Vagina (tissue), 2 donors: ENCODE data around the gene TTI1. TPM values are rescaled to one million over a fixed set of nuclear protein-coding genes. Genes with fewer than 3 reads are reported as not detected.
"Not testable (repeated sequence)": the region's sequence is repeated elsewhere in the genome, so short reads cannot be mapped to it uniquely, and the experiment has no call there.

ENCODE experiments used
- DNase-seq, 2 donors: peaks; one replicate each; pipeline ENCODE4 v3.0.0-alpha.2; 2017; ENCODE audit errors: extremely low spot score in 2 of 2
- H3K27ac ChIP-seq: fragments of 200-600 bp; sonication (generic); one replicate; pipeline ENCODE4 v1.5.1; 2019
- H3K27me3 ChIP-seq: fragments of 200-600 bp; sonication (generic); one replicate; pipeline ENCODE4 v1.5.1; 2019
- H3K36me3 ChIP-seq, 2 donors: fragments of 200-600 bp; sonication (generic); one replicate each; pipeline ENCODE4 v1.5.1; 2017 to 2019
- H3K4me1 ChIP-seq: fragments of 200-600 bp; sonication (generic); one replicate; pipeline ENCODE4 v1.5.1; 2019
- H3K4me3 ChIP-seq, 2 donors: fragments of 200-600 bp; sonication (generic); 1 replicate in 1 of 2; 2 replicates in 1 of 2; pipeline ENCODE4 v1.5.1; 2016 to 2019
- H3K9me3 ChIP-seq: fragments of 200-600 bp; sonication (generic); one replicate; pipeline ENCODE4 v1.5.1; 2019
- POLR2A ChIP-seq, 2 donors: fragments of 450-650 bp; IDR thresholded peaks; one replicate each; pipeline ENCODE4 v1.6.1; 2017; ENCODE audit warnings: antibody characterized with exemption in 2 of 2, mild to moderate bottlenecking in 2 of 2, moderate library complexity in 2 of 2
- POLR2AphosphoS5 ChIP-seq, 2 donors: sonication (generic); formaldehyde crosslinking; IDR thresholded peaks; one replicate each; pipeline ENCODE4 v1.9.0; 2017; ENCODE audit warnings: antibody characterized with exemption in 2 of 2, mild to moderate bottlenecking in 2 of 2, low read depth in 1 of 2; ENCODE audit not compliant: insufficient read depth in 1 of 2
- intact Hi-C: fragments of 100-400 bp; cut with DNase I; formaldehyde crosslinking; loops from one replicate; pipeline ENCODE4 v1.15.1; 2023
- total RNA-seq: library from RNA; depleted of rRNA; stranded (reverse); fragments of >200 nt; gene quantifications from one replicate; pipeline ENCODE4 v1.2.3, GENCODE V29; 2016
- TF ChIP-seq, protein P1 (sequence below), 3 experiments: fragments of 450-650 bp in 2 of 3; fragments of 200-600 bp in 1 of 3; sonication (generic) in 1 of 3; IDR thresholded peaks; one replicate each; pipeline ENCODE4 v1.5.1; 2017 to 2019; ENCODE audit warnings: antibody characterized with exemption in 3 of 3, mild to moderate bottlenecking in 2 of 3, moderate library complexity in 2 of 3

Gene TTI1
- total RNA-seq, 1 donor from 2014 or later: 13.5 TPM

DNA sequence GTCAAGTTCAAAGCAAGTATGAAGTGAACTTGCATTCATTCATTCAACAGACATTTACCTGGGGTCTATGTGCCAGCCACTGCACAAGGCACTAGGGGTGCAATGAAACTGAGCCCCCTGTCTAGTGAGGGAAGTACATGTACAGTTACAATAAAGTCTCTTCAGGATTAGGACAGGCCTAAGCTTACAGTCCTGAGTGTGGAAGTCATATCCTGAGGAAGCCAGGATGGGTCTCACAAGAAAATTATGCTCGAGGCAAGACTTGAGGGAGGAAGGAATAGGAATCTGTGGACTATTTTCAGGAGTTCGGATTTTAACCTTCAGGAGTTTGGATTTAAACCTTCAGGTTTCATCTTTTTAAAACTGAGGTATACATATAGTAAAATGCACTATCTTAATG lies 19.4 kb downstream of the TTI1 start:
- TF ChIP-seq POLR2AphosphoS5 (IDR thresholded peaks at IDR 0.05; ENCODE audit: insufficient read depth in 1 of 2, low read depth in 1 of 2): no peak
- TF ChIP-seq, protein P1, sequence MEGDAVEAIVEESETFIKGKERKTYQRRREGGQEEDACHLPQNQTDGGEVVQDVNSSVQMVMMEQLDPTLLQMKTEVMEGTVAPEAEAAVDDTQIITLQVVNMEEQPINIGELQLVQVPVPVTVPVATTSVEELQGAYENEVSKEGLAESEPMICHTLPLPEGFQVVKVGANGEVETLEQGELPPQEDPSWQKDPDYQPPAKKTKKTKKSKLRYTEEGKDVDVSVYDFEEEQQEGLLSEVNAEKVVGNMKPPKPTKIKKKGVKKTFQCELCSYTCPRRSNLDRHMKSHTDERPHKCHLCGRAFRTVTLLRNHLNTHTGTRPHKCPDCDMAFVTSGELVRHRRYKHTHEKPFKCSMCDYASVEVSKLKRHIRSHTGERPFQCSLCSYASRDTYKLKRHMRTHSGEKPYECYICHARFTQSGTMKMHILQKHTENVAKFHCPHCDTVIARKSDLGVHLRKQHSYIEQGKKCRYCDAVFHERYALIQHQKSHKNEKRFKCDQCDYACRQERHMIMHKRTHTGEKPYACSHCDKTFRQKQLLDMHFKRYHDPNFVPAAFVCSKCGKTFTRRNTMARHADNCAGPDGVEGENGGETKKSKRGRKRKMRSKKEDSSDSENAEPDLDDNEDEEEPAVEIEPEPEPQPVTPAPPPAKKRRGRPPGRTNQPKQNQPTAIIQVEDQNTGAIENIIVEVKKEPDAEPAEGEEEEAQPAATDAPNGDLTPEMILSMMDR (IDR thresholded peaks at IDR 0.05): no peak
- TF ChIP-seq POLR2A (IDR thresholded peaks at IDR 0.05): no peak
- Histone ChIP-seq H3K4me1 (no peaks in the 10 kb centered on the region), H3K36me3 (peaks cover 0 to 38% of the 10 kb centered on the region in 2 donors), H3K4me3 (no peak overlapping the region), H3K9me3 (no peaks in the 10 kb centered on the region), H3K27ac (no peak overlapping the region), H3K27me3 (no peaks in the 10 kb centered on the region)
- no peak for DNase-seq
- intact Hi-C loops: no loop called here

DNA sequence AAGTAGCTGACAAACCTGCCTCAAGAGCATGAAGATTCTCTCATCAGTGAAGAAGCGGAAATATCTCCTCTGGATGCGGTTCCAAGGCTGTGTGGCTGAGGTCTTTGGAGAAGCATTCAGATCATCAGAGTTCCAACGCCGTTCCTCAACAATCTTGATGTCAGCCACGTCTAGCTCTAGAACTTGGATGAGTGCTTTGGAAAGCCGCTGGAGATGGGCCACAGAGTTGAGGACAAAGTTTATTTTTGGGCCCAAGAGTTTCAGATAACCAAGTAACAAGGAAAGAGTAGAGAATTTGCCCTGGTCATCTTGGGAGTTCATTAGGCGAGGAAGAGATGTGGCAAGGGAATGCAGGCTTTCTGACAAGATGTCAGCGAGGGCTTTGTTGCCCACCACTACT lies 20.9 kb downstream of the TTI1 start:
- no peak overlapping the region for H3K4me3 ChIP-seq
- peaks cover 0 to 26% of the 10 kb centered on the region in 2 donors for H3K36me3 ChIP-seq
- H3K27ac ChIP-seq: no peak overlapping the region
- no peaks in the 10 kb centered on the region for H3K9me3 ChIP-seq
- TF ChIP-seq POLR2AphosphoS5 (IDR thresholded peaks at IDR 0.05; ENCODE audit: insufficient read depth in 1 of 2, low read depth in 1 of 2): no peak
- TF ChIP-seq, protein P1 (IDR thresholded peaks at IDR 0.05): no peak
- no peak for TF ChIP-seq POLR2A (IDR thresholded peaks at IDR 0.05)
- H3K27me3 ChIP-seq: no peaks in the 10 kb centered on the region
- H3K4me1 ChIP-seq: no peaks in the 10 kb centered on the region
- intact Hi-C loops: no loop called here
- no peak for DNase-seq

DNA sequence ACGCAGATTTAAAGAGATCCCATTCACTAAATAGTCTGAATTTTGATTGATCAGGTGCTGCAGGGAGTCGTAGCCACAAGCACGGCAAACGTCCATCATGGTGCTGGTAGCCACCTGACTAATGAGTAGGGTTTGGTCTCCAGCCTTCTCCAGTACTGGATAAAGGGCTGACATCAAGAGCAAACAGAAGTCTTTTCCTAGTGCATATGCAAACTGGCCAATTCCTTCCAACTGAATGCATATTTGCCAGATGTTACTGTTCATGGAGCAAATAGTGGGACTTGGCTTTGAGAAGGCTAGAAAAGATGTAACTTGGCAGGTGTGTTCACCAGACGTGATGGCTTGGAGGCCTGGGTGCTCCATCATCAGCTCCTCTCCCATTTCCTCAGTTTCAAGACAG lies 21.6 kb downstream of the TTI1 start:
- Histone ChIP-seq H3K4me3 (no peak overlapping the region), H3K27ac (no peak overlapping the region), H3K27me3 (no peaks in the 10 kb centered on the region), H3K9me3 (no peaks in the 10 kb centered on the region), H3K4me1 (no peaks in the 10 kb centered on the region), H3K36me3 (peaks cover 0 to 22% of the 10 kb centered on the region in 2 donors)
- intact Hi-C loops: no loop called here
- TF ChIP-seq POLR2A (IDR thresholded peaks at IDR 0.05) (no peak), POLR2AphosphoS5 (IDR thresholded peaks at IDR 0.05; ENCODE audit: insufficient read depth in 1 of 2, low read depth in 1 of 2) (no peak)
- TF ChIP-seq, protein P1 (IDR thresholded peaks at IDR 0.05): no peak
- no peak for DNase-seq

DNA sequence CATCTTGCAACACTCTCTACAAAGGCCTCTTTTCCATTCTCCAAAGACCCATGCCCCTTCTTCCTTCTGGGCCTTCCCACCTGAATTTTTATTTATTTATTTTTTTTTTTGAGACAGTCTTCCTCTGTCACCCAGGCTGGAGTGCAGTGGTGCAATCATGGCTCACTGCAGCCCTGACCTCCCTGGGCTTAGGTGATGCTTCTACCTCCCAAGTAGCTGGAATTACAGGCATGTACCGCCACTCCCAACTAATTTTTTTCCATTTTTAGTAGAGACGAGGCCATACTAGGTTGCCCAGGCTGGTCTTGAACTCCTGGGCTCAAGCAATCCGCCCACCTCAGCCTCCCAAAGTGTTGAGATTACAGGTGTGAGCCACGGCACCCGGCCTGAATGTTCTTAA lies 23.8 kb downstream of the TTI1 start:
- H3K27me3 ChIP-seq, H3K4me1 ChIP-seq, H3K4me3 ChIP-seq, DNase-seq, intact Hi-C loops, H3K27ac ChIP-seq, H3K9me3 ChIP-seq: not testable (repeated sequence)
- peaks cover 0 to 24% of the 10 kb centered on the region in 2 donors for H3K36me3 ChIP-seq

DNA sequence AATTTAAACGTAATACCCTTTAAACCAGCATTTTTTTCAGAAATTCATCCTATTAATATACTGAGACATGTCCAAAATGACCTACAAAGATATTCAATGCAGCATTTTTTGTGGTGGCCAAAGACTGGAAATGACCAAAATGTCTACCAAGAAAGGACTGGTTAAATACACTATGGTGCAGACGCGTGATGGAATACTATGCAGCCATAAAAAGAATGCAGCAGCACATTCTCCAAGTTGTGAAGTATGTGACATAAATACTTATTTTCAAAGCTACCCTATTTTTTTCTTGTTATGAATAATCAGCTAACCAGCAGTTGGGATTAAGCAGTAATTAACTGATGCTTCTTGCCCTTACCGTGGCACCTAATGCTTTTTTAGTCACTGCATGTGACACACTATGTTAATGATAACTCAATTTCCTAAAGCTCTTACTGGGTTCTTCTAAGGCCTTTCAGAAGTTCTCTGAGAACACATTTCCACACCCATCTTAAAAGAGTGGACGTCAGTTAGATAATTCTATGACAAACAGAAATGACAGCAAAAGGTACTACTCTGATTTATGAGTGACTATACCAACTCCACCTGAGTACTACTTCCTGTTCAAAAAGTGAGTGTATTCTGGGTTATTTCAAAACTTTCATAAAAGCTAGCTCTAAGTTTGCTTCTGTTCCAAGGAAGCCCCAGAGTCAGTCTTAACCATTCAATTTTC lies 24.9 kb downstream of the TTI1 start:
- H3K27ac ChIP-seq: no peak overlapping the region
- intact Hi-C loops: no loop called here
- H3K27me3 ChIP-seq: no peaks in the 10 kb centered on the region
- no peak overlapping the region for H3K4me3 ChIP-seq
- H3K4me1 ChIP-seq: no peaks in the 10 kb centered on the region
- no peak for TF ChIP-seq POLR2A (IDR thresholded peaks at IDR 0.05)
- TF ChIP-seq, protein P1 (IDR thresholded peaks at IDR 0.05): no peak
- no peak for TF ChIP-seq POLR2AphosphoS5 (IDR thresholded peaks at IDR 0.05; ENCODE audit: insufficient read depth in 1 of 2, low read depth in 1 of 2)
- no peak for DNase-seq
- H3K36me3 ChIP-seq: peaks cover 0 to 28% of the 10 kb centered on the region in 2 donors
- no peaks in the 10 kb centered on the region for H3K9me3 ChIP-seq
